H1 (cell line): ENCODE results near the gene SYNDIG1. TPM values are rescaled to one million over a fixed set of nuclear protein-coding genes. Genes with fewer than 3 reads are reported as not detected.

ENCODE experiments used
- CTCF ChIA-PET: fragments of 300-600 bp; sonication (Branson Sonifier 250); formaldehyde crosslinking; loops from one replicate; lab custom pipeline; 2021; ENCODE audit not compliant: partially characterized antibody; lab: Charles Lee
- POLR2A ChIA-PET: fragments of 300-600 bp; sonication (Branson Sonifier 250); formaldehyde crosslinking; loops from one replicate; lab custom pipeline; 2021; ENCODE audit warnings: inconsistent platforms; ENCODE audit not compliant: partially characterized antibody; lab: Charles Lee
- DNase-seq, 2 experiments: peaks; one replicate each; pipeline versions ENCODE4 v3.0.0 to v3.0.0-alpha.2; 2010 to 2022; ENCODE audit warnings: low spot score in 2 of 2, low read depth in 1 of 2, mixed read lengths in 1 of 2
- FAIRE-seq: peaks from 2 replicates; lab custom pipeline; 2011; peaks lifted over from hg19 to GRCh38; lab: Jason Lieb, UNC
- H2AFZ ChIP-seq: 2 replicates; pipeline ENCODE4 v1.8.1; 2012; ENCODE audit warnings: low read length, inconsistent platforms
- H2AK5ac ChIP-seq: 2 replicates; pipeline ENCODE4 v1.6.1; 2013; ENCODE audit warnings: low read depth, low read length
- H2BK120ac ChIP-seq: replicated peaks from 2 replicates; pipeline ENCODE3; 2013; ENCODE audit warnings: low read depth, low read length, inconsistent platforms
- H2BK12ac ChIP-seq: 2 replicates; pipeline ENCODE4 v1.6.1; 2013; ENCODE audit warnings: low read depth, low read length
- H2BK15ac ChIP-seq: 2 replicates; pipeline ENCODE4 v1.6.1; 2013; ENCODE audit warnings: low read length
- H2BK20ac ChIP-seq: 2 replicates; pipeline ENCODE4 v1.6.1; 2013; ENCODE audit warnings: low read length
- H2BK5ac ChIP-seq: 2 replicates; pipeline ENCODE4 v1.6.1; 2013; ENCODE audit warnings: low read depth, low read length
- H3K14ac ChIP-seq: 2 replicates; pipeline ENCODE4 v1.6.1; 2013; ENCODE audit warnings: inconsistent platforms; ENCODE audit not compliant: insufficient read length
- H3K18ac ChIP-seq: 2 replicates; pipeline ENCODE4 v1.6.1; 2013; ENCODE audit warnings: low read length; ENCODE audit errors: extremely low read depth
- H3K23ac ChIP-seq: 2 replicates; pipeline ENCODE4 v1.6.1; 2013; ENCODE audit warnings: inconsistent platforms; ENCODE audit not compliant: insufficient read length
- H3K23me2 ChIP-seq: 2 replicates; pipeline ENCODE4 v1.6.1; 2013; ENCODE audit warnings: low read depth, low read length
- H3K27ac ChIP-seq: 2 replicates; pipeline ENCODE4 v1.6.1; 2011; ENCODE audit warnings: low read depth, low read length, inconsistent platforms
- H3K27me3 ChIP-seq, 4 experiments: replicated peaks in 1 of 4; 1 replicate in 1 of 4; 2 replicates in 3 of 4; pipeline versions ENCODE4 v1.6.1 to v1.8.1; 2011 to 2013; ENCODE audit warnings: low read length in 3 of 4, mild to moderate bottlenecking in 3 of 4, inconsistent platforms in 2 of 4, mixed read lengths in 2 of 4, moderate library complexity in 1 of 4; ENCODE audit not compliant: control insufficient read depth in 3 of 4, insufficient read depth in 3 of 4; ENCODE audit errors: extremely low read depth in 1 of 4
- H3K36me3 ChIP-seq, 4 experiments: 2 replicates each; pipeline versions ENCODE4 v1.6.1 to v1.8.1; 2011 to 2013; ENCODE audit warnings: mild to moderate bottlenecking in 4 of 4, low read length in 3 of 4, moderate library complexity in 2 of 4, control low read depth in 1 of 4, inconsistent platforms in 1 of 4; ENCODE audit not compliant: insufficient read depth in 4 of 4, control insufficient read depth in 2 of 4
- H3K4ac ChIP-seq: replicated peaks from 2 replicates; pipeline ENCODE3; 2013; ENCODE audit warnings: low read length, low read depth, mixed read lengths, inconsistent platforms; ENCODE audit not compliant: insufficient read length
- H3K4me1 ChIP-seq, 4 experiments: replicated peaks in 1 of 4; 1 replicate in 1 of 4; 2 replicates in 3 of 4; pipeline versions ENCODE4 v1.6.1 to v1.8.1; 2011 to 2013; ENCODE audit warnings: low read length in 3 of 4, inconsistent platforms in 2 of 4, mixed read lengths in 1 of 4; ENCODE audit not compliant: insufficient read depth in 4 of 4, control insufficient read depth in 3 of 4
- H3K4me2 ChIP-seq, 2 experiments: 2 replicates each; pipeline versions ENCODE4 v1.6.1 to v1.8.1; 2011 to 2013; ENCODE audit warnings: low read depth in 2 of 2, low read length in 2 of 2, control low read depth in 1 of 2, inconsistent platforms in 1 of 2, mild to moderate bottlenecking in 1 of 2; ENCODE audit not compliant: insufficient read depth in 1 of 2
- H3K4me3 ChIP-seq, 4 experiments: fragments of 200-600, 300-600 bp in 1 of 4; sonication (generic), shearing (Covaris generic), sonication (Bioruptor Twin) in 1 of 4; 2 replicates each; pipeline versions ENCODE4 v1.5.1 to v1.8.1; 2011 to 2016; ENCODE audit warnings: low read length in 4 of 4, low read depth in 3 of 4, control low read depth in 2 of 4, inconsistent platforms in 2 of 4, mild to moderate bottlenecking in 2 of 4, mixed read lengths in 1 of 4, moderate library complexity in 1 of 4; ENCODE audit not compliant: insufficient read depth in 2 of 4; ENCODE audit errors: extremely low read depth in 1 of 4
- H3K56ac ChIP-seq: replicated peaks from 2 replicates; pipeline ENCODE3; 2013; ENCODE audit warnings: low read depth, mild to moderate bottlenecking, mixed read lengths, low read length, inconsistent platforms; ENCODE audit not compliant: insufficient read length
- H3K79me1 ChIP-seq: 2 replicates; pipeline ENCODE4 v1.6.1; 2013; ENCODE audit warnings: low read depth, low read length, control low read depth
- H3K79me2 ChIP-seq, 2 experiments: 2 replicates each; pipeline versions ENCODE4 v1.6.1 to v1.8.1; 2012 to 2013; ENCODE audit warnings: low read length in 2 of 2, mild to moderate bottlenecking in 2 of 2, inconsistent platforms in 1 of 2; ENCODE audit not compliant: insufficient read depth in 2 of 2, control insufficient read depth in 1 of 2
- H3K9ac ChIP-seq, 4 experiments: replicated peaks in 1 of 4; 1 replicate in 1 of 4; 2 replicates in 3 of 4; pipeline versions ENCODE4 v1.6.1 to v1.8.1; 2011 to 2013; ENCODE audit warnings: low read depth in 3 of 4, low read length in 3 of 4, control low read depth in 2 of 4, mild to moderate bottlenecking in 2 of 4, moderate library complexity in 2 of 4, inconsistent platforms in 1 of 4; ENCODE audit errors: extremely low read depth in 1 of 4
- H3K9me3 ChIP-seq, 2 experiments: 2 replicates each; pipeline versions ENCODE4 v1.6.1 to v1.8.1; 2012 to 2013; ENCODE audit warnings: mild to moderate bottlenecking in 2 of 2, moderate library complexity in 2 of 2, control low read depth in 1 of 2, inconsistent platforms in 1 of 2, low read depth in 1 of 2, low read length in 1 of 2, mixed read lengths in 1 of 2; ENCODE audit not compliant: insufficient read depth in 2 of 2
- H4K20me1 ChIP-seq, 2 experiments: replicated peaks in 1 of 2; 2 replicates each; pipeline versions ENCODE3 to v1.8.1; 2011 to 2013; ENCODE audit warnings: inconsistent platforms in 2 of 2, low read length in 2 of 2, mild to moderate bottlenecking in 1 of 2; ENCODE audit not compliant: insufficient read depth in 2 of 2, control insufficient read depth in 1 of 2
- H4K5ac ChIP-seq: 2 replicates; pipeline ENCODE4 v1.6.1; 2013; ENCODE audit warnings: low read length, low read depth, mixed read lengths, inconsistent platforms; ENCODE audit not compliant: insufficient read length
- H4K8ac ChIP-seq: 2 replicates; pipeline ENCODE4 v1.8.0; 2013; ENCODE audit warnings: mild to moderate bottlenecking, moderate library complexity, low read length, inconsistent platforms; ENCODE audit not compliant: insufficient read depth; ENCODE audit errors: extremely low read depth
- H4K91ac ChIP-seq: replicated peaks from 2 replicates; pipeline ENCODE3; 2013; ENCODE audit warnings: low read length, mixed read lengths, inconsistent platforms; ENCODE audit not compliant: insufficient read length
- ASH2L ChIP-seq: fragments of 200-600, 300-600 bp; sonication (generic); IDR thresholded peaks from one replicate; pipeline ENCODE4 v1.7.1; 2017; ENCODE audit warnings: low read length
- CREB1 ChIP-seq: IDR thresholded peaks from 2 replicates; pipeline ENCODE4 v1.6.1; 2012; ENCODE audit warnings: inconsistent platforms
- HDAC6 ChIP-seq: IDR thresholded peaks from one replicate; pipeline ENCODE4 v1.7.1; 2012; ENCODE audit warnings: low read depth, mild to moderate bottlenecking, inconsistent platforms, low read length, moderate library complexity
- JUN ChIP-seq: IDR thresholded peaks from 2 replicates; pipeline ENCODE4 v1.6.1; 2011; ENCODE audit warnings: low read depth, mild to moderate bottlenecking, improper control_type of control experiment, low read length
- PHF8 ChIP-seq: fragments of 200-600 bp; sonication (generic); conservative IDR thresholded peaks from 2 replicates; pipeline ENCODE4 v1.7.1; 2012; ENCODE audit warnings: low read depth, mild to moderate bottlenecking, inconsistent platforms, low read length, moderate library complexity
- RAD21 ChIP-seq, 2 experiments: IDR thresholded peaks in 1 of 2; conservative IDR thresholded peaks in 1 of 2; 2 replicates each; pipeline ENCODE4 v1.6.1; 2011; ENCODE audit warnings: low read depth in 2 of 2, low read length in 2 of 2, improper control_type of control experiment in 1 of 2, inconsistent platforms in 1 of 2, mild to moderate bottlenecking in 1 of 2, moderate library complexity in 1 of 2
- RNF2 ChIP-seq: fragments of 200-900, 300-1000 bp; sonication (generic); IDR thresholded peaks from 2 replicates; pipeline ENCODE4 v1.7.1; 2016; ENCODE audit warnings: borderline replicate concordance, low read depth, mild to moderate bottlenecking, antibody characterized with exemption, low read length; ENCODE audit not compliant: poor library complexity, severe bottlenecking; ENCODE audit errors: missing control alignments
- SIN3A ChIP-seq, 2 experiments: IDR thresholded peaks in 1 of 2; conservative IDR thresholded peaks in 1 of 2; 2 replicates each; pipeline ENCODE4 v1.6.1; 2011 to 2012; ENCODE audit warnings: low read length in 2 of 2, improper control_type of control experiment in 1 of 2, low read depth in 1 of 2, mild to moderate bottlenecking in 1 of 2
- SP2 ChIP-seq: IDR thresholded peaks from 2 replicates; pipeline ENCODE4 v1.6.1; 2012; ENCODE audit warnings: mild to moderate bottlenecking, low read length, inconsistent platforms
- SRF ChIP-seq: IDR thresholded peaks from 2 replicates; pipeline ENCODE4 v1.6.1; 2011; ENCODE audit warnings: mild to moderate bottlenecking, low read depth, low read length, moderate library complexity
- TCF12 ChIP-seq: IDR thresholded peaks from 2 replicates; pipeline ENCODE4 v1.6.1; 2011; ENCODE audit warnings: low read depth, mild to moderate bottlenecking, low read length
- WGBS, 2 experiments: shearing (Covaris generic) in 1 of 2; methylation state at CpG; one replicate each; pipeline versions ENCODE4 v1.1.6 to v1.1.7; 2013 to 2015; ENCODE audit warnings: low lambda C conversion rate in 2 of 2, mixed read lengths in 2 of 2, inconsistent platforms in 1 of 2, low coverage in 1 of 2, missing lambda C conversion rate in 1 of 2; ENCODE audit not compliant: insufficient replicate concordance in 2 of 2, insufficient coverage in 1 of 2, insufficient read length in 1 of 2; ENCODE audit errors: extremely low coverage in 1 of 2, missing lambda C conversion rate in 1 of 2; 5-methylcytosine and 5-hydroxymethylcytosine counted together
- polyA plus RNA-seq, 7 experiments: library from polyadenylated mRNA; depleted of rRNA in 3 of 7; stranded (reverse) in 5 of 7; unstranded in 2 of 7; fragments of >200 nt in 5 of 7; fragments of 200-250 nt in 2 of 7; gene quantifications; 1 replicate in 5 of 7; 2 replicates in 1 of 7; 4 replicates in 1 of 7; pipeline versions ENCODE4 v1.2.1 to v1.2.3, GENCODE V29; 2011 to 2013; ENCODE audit warnings: missing spikeins in 2 of 7, mixed read lengths in 2 of 7
- total RNA-seq: library from RNA; stranded (reverse); fragmentation: NEBNext Ultra II Directional; extraction: Animal tissue kit (Norgen Biotek cat#: 25700); gene quantifications from 2 replicates; pipeline ENCODE4 v1.2.1, GENCODE V29; 2021
- TF ChIP-seq, protein P1 (sequence below): IDR thresholded peaks from 2 replicates; pipeline ENCODE4 v1.6.1; 2011; ENCODE audit warnings: low read depth, mild to moderate bottlenecking, low read length; ENCODE audit not compliant: insufficient read depth

The SYNDIG1 gene
- total and polyA plus RNA-seq, 2 of the 8 experiments (the other 6 are each of a cell fraction or from before 2014, with no cell fraction given): 6.5 to 7.8 TPM

- Histone ChIP-seq H4K5ac (no peak overlapping the region), H3K9ac (no peak overlapping the region), H2BK5ac (no peak overlapping the region), H3K14ac (no peak overlapping the region), H4K91ac (no peak overlapping the region), H3K23me2 (no peaks in the 10 kb centered on the region), H2BK120ac (no peak overlapping the region), H3K27me3 (no peaks in the 10 kb centered on the region), H2BK12ac (no peak overlapping the region), H3K9me3 (no peaks in the 10 kb centered on the region), H3K4me1 (peaks cover 0 to 4% (median 1%) of the 10 kb centered on the region in 4 experiments; a peak in 1 of 7 replicates), H4K8ac (no peak overlapping the region), H3K36me3 (no peaks in the 10 kb centered on the region), H3K18ac (no peak overlapping the region), H3K56ac (no peak overlapping the region), H4K20me1 (no peaks in the 10 kb centered on the region), H2BK15ac (no peak overlapping the region), H3K4me3 (no peak overlapping the region), H2AK5ac (no peak overlapping the region), H3K4me2 (no peak overlapping the region), H3K27ac (no peak overlapping the region), H2AFZ (no peak overlapping the region), H2BK20ac (no peak overlapping the region), H3K79me1 (no peaks in the 10 kb centered on the region), H3K23ac (no peak overlapping the region), H3K79me2 (no peaks in the 10 kb centered on the region), H3K4ac (no peak overlapping the region)
- WGBS, 2 experiments: 85% methylated on average over 4 of the region's 4 CpGs; no CpG with 5 or more reads in 1 of the 2 experiments
- FAIRE-seq (no peak), DNase-seq (peak in 1 of 2 experiments; percentile 29)
- CTCF ChIA-PET: no interaction called here
- POLR2A ChIA-PET: no interaction called here
- TF ChIP-seq PHF8 (no peak), RNF2 (no peak), RAD21 (IDR thresholded peaks at IDR 0.05 in 1 of 2, conservative IDR thresholded peaks at IDR 0.05 in 1 of 2; ENCODE audit: low read depth in 2 of 2, low read length in 2 of 2) (no peak), TCF12 (no peak), ASH2L (no peak), SP2 (no peak), SRF (no peak), HDAC6 (no peak), SIN3A (conservative IDR thresholded peaks at IDR 0.05 in 1 of 2, IDR thresholded peaks at IDR 0.05 in 1 of 2; ENCODE audit: low read depth in 1 of 2, low read length in 2 of 2) (no peak), JUN (no peak), CREB1 (no peak)
- TF ChIP-seq, protein P1, sequence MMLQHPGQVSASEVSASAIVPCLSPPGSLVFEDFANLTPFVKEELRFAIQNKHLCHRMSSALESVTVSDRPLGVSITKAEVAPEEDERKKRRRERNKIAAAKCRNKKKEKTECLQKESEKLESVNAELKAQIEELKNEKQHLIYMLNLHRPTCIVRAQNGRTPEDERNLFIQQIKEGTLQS: no peak
Observed at GRCh38 chr20:24604966-24605665, 135.7 kb downstream of the SYNDIG1 start.
